Keratinocyte (primary cell): ENCODE measurements around the gene MARS1. TPM values are rescaled to one million over a fixed set of nuclear protein-coding genes. Genes with fewer than 3 reads are reported as not detected.

Experiments used
- DNase-seq: peaks from one replicate; pipeline ENCODE4 v3.0.0-alpha.2; 2011; ENCODE audit warnings: low read depth, missing footprints, low spot score
- FAIRE-seq: peaks from 2 replicates; lab custom pipeline; 2011; peaks lifted over from hg19 to GRCh38; lab: Jason Lieb, UNC
- H2AFZ ChIP-seq: 2 replicates; pipeline ENCODE4 v1.6.0; 2012; ENCODE audit warnings: low read length, control low read depth, inconsistent platforms; ENCODE audit not compliant: control insufficient read depth
- H3K27ac ChIP-seq: 2 replicates; pipeline ENCODE4 v1.5.1; 2011; ENCODE audit warnings: low read length; ENCODE audit not compliant: control insufficient read depth, insufficient read depth
- H3K27me3 ChIP-seq: 3 replicates; pipeline ENCODE4 v1.6.0; 2011; ENCODE audit warnings: low read length; ENCODE audit not compliant: control insufficient read depth, insufficient read depth; ENCODE audit errors: extremely low read depth
- H3K36me3 ChIP-seq, 2 experiments: 2 replicates in 1 of 2; 3 replicates in 1 of 2; pipeline ENCODE4 v1.5.1; 2011; ENCODE audit warnings: low read length in 2 of 2, mild to moderate bottlenecking in 1 of 2; ENCODE audit not compliant: control insufficient read depth in 2 of 2, insufficient read depth in 2 of 2; ENCODE audit errors: extremely low read depth in 1 of 2
- H3K4me1 ChIP-seq: 3 replicates; pipeline ENCODE4 v1.5.1; 2011; ENCODE audit warnings: low read length; ENCODE audit not compliant: control insufficient read depth, insufficient read depth; ENCODE audit errors: extremely low read depth
- H3K4me2 ChIP-seq: 3 replicates; pipeline ENCODE4 v1.6.0; 2011; ENCODE audit warnings: low read depth, low read length; ENCODE audit not compliant: control insufficient read depth, insufficient read depth; ENCODE audit errors: extremely low read depth
- H3K4me3 ChIP-seq, 3 experiments: fragments of 200-600 bp in 1 of 3; sonication (generic) in 1 of 3; 2 replicates in 2 of 3; 3 replicates in 1 of 3; pipeline ENCODE4 v1.5.1; 2011 to 2016; ENCODE audit warnings: low read length in 3 of 3, mild to moderate bottlenecking in 3 of 3, control low read depth in 2 of 3, inconsistent platforms in 1 of 3, low read depth in 1 of 3, mixed read lengths in 1 of 3, mixed run types in 1 of 3, moderate library complexity in 1 of 3; ENCODE audit not compliant: control insufficient read depth in 2 of 3, insufficient read depth in 2 of 3; ENCODE audit errors: extremely low read depth in 1 of 3
- H3K79me2 ChIP-seq: 2 replicates; pipeline ENCODE4 v1.6.0; 2012; ENCODE audit warnings: low read length; ENCODE audit not compliant: control insufficient read depth, insufficient read depth
- H3K9ac ChIP-seq: 3 replicates; pipeline ENCODE4 v1.6.0; 2011; ENCODE audit warnings: low read length; ENCODE audit not compliant: control insufficient read depth, insufficient read depth; ENCODE audit errors: extremely low read depth
- H3K9me1 ChIP-seq: 3 replicates; pipeline ENCODE4 v1.6.0; 2011; ENCODE audit warnings: low read length; ENCODE audit not compliant: control insufficient read depth, insufficient read depth; ENCODE audit errors: extremely low read depth
- H3K9me3 ChIP-seq: 2 replicates; pipeline ENCODE4 v1.5.1; 2012; ENCODE audit warnings: low read depth, low read length; ENCODE audit not compliant: control insufficient read depth
- H4K20me1 ChIP-seq: 3 replicates; pipeline ENCODE4 v1.6.0; 2011; ENCODE audit warnings: low read length; ENCODE audit not compliant: control insufficient read depth, insufficient read depth; ENCODE audit errors: extremely low read depth
- EZH2 ChIP-seq: IDR thresholded peaks from one replicate; pipeline ENCODE4 v1.6.1; 2012; ENCODE audit warnings: inconsistent platforms, mild to moderate bottlenecking, low read length, moderate library complexity
- dilution Hi-C: fragments of 300-500 bp; cut with MboI; formaldehyde crosslinking; loops from one replicate; pipeline ENCODE4 v1.7.0; 2020; ENCODE audit warnings: low sequenced_read_pairs; ENCODE audit not compliant: extremely low pct_ligation_motif_present
- polyA plus RNA-seq, 5 experiments: library from polyadenylated mRNA; depleted of rRNA in 3 of 5; stranded (reverse) in 3 of 5; stranded (forward) in 1 of 5; unstranded in 1 of 5; fragments of >200 nt; gene quantifications; 1 replicate in 1 of 5; 2 replicates in 3 of 5; 3 replicates in 1 of 5; pipeline versions ENCODE4 v1.2.1 to v1.2.3, GENCODE V29; 2011 to 2012; ENCODE audit warnings: missing spikeins in 2 of 5, low read depth in 1 of 5, low replicate concordance in 1 of 5
- TF ChIP-seq, protein P1 (sequence below), 3 experiments: IDR thresholded peaks in 1 of 3; conservative IDR thresholded peaks in 1 of 3; optimal IDR thresholded peaks in 1 of 3; 2 replicates in 2 of 3; 3 replicates in 1 of 3; pipeline versions ENCODE3 to v1.5.1; 2011; ENCODE audit warnings: low read length in 3 of 3, mild to moderate bottlenecking in 3 of 3, moderate library complexity in 2 of 3, control low read depth in 1 of 3, inconsistent platforms in 1 of 3; ENCODE audit not compliant: insufficient read depth in 2 of 3; ENCODE audit errors: extremely low read depth in 1 of 3

The MARS1 gene
- polyA plus RNA-seq, 1 donor (not counting 4 experiments of a cell fraction or from before 2014, with no cell fraction given), result 125 TPM

DNA sequence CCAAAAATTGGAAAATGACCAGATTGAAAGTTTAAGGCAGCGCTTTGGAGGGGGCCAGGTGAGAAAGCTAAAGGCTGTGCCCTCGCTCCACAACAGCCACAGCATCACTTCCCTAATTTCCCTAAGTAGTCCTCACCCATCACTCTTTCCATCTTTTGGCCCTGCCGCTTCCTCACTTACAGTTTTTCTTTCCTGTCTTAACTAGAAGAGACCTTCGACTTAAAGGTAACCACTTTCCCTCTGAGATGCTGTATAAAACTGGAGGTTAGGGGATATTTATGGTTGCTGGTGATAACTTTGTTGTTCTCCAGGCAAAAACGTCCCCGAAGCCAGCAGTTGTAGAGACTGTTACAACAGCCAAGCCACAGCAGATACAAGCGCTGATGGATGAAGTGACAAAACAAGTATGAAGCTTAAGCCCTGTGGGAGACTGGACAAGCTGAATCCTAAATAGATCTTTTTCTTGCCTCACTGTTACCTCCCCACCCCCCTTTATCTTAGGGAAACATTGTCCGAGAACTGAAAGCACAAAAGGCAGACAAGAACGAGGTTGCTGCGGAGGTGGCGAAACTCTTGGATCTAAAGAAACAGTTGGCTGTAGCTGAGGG lies 28.2 kb downstream of the MARS1 start:
- Histone ChIP-seq H3K79me2 (peaks cover 21% of the 10 kb centered on the region), H4K20me1 (peaks cover 19% of the 10 kb centered on the region), H3K9ac (no peak overlapping the region), H3K36me3 (peaks cover 43 to 68% of the 10 kb centered on the region in 2 experiments), H3K27me3 (no peaks in the 10 kb centered on the region), H3K4me3 (no peak overlapping the region), H3K4me1 (peaks cover 12% of the 10 kb centered on the region), H3K4me2 (no peak overlapping the region), H3K9me1 (no peaks in the 10 kb centered on the region), H2AFZ (no peak overlapping the region), H3K27ac (no peak overlapping the region), H3K9me3 (no peaks in the 10 kb centered on the region)
- no peak for FAIRE-seq
- TF ChIP-seq EZH2, result no peak
- TF ChIP-seq, protein P1, sequence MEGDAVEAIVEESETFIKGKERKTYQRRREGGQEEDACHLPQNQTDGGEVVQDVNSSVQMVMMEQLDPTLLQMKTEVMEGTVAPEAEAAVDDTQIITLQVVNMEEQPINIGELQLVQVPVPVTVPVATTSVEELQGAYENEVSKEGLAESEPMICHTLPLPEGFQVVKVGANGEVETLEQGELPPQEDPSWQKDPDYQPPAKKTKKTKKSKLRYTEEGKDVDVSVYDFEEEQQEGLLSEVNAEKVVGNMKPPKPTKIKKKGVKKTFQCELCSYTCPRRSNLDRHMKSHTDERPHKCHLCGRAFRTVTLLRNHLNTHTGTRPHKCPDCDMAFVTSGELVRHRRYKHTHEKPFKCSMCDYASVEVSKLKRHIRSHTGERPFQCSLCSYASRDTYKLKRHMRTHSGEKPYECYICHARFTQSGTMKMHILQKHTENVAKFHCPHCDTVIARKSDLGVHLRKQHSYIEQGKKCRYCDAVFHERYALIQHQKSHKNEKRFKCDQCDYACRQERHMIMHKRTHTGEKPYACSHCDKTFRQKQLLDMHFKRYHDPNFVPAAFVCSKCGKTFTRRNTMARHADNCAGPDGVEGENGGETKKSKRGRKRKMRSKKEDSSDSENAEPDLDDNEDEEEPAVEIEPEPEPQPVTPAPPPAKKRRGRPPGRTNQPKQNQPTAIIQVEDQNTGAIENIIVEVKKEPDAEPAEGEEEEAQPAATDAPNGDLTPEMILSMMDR (optimal IDR thresholded peaks at IDR 0.05 in 1 of 3, IDR thresholded peaks at IDR 0.05 in 1 of 3, conservative IDR thresholded peaks at IDR 0.05 in 1 of 3; ENCODE audit: extremely low read depth in 1 of 3, insufficient read depth in 2 of 3, low read length in 3 of 3), result no peak
- no peak for DNase-seq
- dilution Hi-C loops, result no loop called here

DNA sequence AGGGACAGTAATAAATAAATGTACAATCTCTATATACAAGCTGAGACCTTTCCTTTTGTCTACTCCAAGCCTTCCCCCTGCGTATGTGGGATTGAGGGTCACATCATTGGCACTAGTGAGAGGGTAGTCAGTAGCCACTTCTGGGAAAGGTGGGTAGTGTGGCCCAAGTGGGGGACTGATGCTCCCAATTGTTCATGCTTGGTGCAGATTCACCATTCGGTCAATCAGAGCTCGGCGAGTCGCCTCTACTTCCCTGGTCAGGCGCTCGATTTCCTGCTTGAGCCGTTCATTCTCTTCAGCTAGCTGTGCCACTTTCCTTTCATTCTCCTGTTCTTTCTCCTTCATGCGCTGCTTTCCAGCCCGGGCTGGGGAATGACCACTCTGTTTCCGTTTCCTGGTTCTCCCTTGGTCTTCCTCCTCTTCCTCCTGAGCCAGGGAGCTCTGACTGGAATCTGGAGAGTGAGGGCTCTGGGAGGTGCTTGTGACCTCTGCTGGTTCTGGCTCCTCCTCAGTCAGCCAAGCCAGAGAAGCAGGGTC lies 28.8 kb downstream of the MARS1 start:
- FAIRE-seq, result no peak
- H3K9me1 ChIP-seq, result no peaks in the 10 kb centered on the region
- H3K79me2 ChIP-seq, result peaks cover 21% of the 10 kb centered on the region
- H3K9ac ChIP-seq, result no peak overlapping the region
- H3K4me2 ChIP-seq, result no peak overlapping the region
- H3K4me1 ChIP-seq, result peaks cover 17% of the 10 kb centered on the region
- dilution Hi-C loops, result no loop called here
- H3K27ac ChIP-seq, result no peak overlapping the region
- TF ChIP-seq, protein P1 (optimal IDR thresholded peaks at IDR 0.05 in 1 of 3, IDR thresholded peaks at IDR 0.05 in 1 of 3, conservative IDR thresholded peaks at IDR 0.05 in 1 of 3; ENCODE audit: extremely low read depth in 1 of 3, insufficient read depth in 2 of 3, low read length in 3 of 3), result no peak
- TF ChIP-seq EZH2, result no peak
- peaks cover 43 to 64% of the 10 kb centered on the region in 2 experiments for H3K36me3 ChIP-seq
- DNase-seq, result no peak
- no peaks in the 10 kb centered on the region for H3K9me3 ChIP-seq
- H2AFZ ChIP-seq, result no peak overlapping the region
- H4K20me1 ChIP-seq, result peaks cover 19% of the 10 kb centered on the region
- H3K27me3 ChIP-seq, result no peaks in the 10 kb centered on the region
- no peak overlapping the region for H3K4me3 ChIP-seq
